ENCODE results near the gene MAP2.

The MAP2 gene

DNA sequence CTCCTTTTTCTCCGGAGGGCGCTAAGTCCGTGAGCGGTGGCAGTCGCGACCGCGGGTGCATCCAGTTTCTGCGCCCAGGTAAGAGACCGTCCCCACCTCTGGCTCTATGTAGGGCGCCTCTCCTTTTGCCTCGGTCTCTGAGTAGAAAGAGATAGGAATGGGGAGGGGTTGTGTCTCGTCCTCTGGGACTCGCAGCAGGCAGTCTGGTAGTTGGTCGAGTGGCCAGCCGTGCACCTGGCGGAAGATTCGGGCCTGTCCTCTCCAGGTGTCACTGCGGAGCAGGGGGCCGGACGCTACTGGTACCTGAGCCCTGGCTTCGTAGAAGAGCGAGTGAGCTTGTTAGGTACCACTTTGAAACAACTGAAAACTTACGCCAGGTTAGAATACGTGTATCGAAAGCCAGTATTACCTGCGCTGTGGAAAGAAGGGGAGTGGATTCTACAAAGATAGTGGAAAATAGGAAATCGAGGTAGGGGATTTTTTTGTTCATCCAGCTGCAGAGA is 403 bp downstream of the MAP2 start:
- DNase-seq (ENCODE audit: low read depth in 2 of 2), result no peak

- no peak for DNase-seq (ENCODE audit: low read depth in 2 of 2)
Measured at GRCh38 chr2:209424781-209425470, 1.1 kb downstream of the MAP2 start.

DNA sequence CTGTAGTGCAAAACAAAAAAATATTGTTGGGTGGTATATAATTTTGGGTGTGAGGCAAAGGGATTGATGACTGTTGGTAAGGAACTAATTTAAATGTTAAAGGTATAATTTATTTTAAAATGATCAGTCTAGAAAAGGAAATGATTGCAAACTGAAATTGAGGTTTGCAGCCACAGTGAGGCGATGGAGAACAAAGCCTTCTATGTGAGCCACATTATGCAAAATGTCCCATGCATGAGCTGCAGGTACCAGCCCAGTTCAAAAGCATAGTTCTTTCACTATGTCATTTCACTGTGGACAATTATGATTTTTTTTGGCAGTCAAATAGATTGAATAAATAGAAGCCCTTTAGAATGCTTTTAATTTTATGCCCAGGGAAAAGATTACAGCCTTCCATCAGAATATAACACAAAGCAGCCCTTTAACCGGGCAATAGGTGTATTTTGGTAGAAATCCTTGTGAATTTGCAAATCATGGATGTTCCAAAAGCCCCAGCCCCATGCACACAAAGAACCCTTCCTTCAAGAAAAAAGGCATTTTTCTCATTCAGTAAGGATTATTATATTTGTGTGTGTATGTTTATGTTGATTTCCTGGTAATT is 1.7 kb downstream of the MAP2 start:
- no peak for DNase-seq (ENCODE audit: low read depth in 2 of 2)

GRCh38 chr2:209426432-209426831 is 2.6 kb downstream of the MAP2 start:
- no peak for DNase-seq (ENCODE audit: low read depth in 2 of 2)

GRCh38 chr2:209431701-209432100 is 7.9 kb downstream of the MAP2 start:
- no peak for DNase-seq (ENCODE audit: low read depth in 2 of 2)

DNA sequence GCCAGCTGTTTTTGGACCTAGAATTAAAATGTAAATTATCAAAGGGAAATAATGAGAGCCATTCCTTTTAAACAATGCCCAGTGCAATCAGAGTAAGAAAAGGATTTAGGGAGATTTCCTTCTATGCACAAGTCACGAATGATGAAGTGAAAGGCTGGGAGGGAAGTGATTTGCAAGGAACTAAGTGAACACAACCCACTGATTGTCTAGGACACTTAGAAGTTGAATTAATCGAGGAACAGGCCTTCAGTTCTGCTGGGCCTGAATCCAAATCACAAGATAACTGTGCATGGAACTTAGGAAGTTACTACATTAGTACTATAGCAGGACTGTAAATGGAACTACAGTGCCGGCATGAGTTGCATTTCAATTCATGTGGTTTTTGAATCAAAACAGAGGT is 17.7 kb downstream of the MAP2 start:
- no peak for DNase-seq (ENCODE audit: low read depth in 2 of 2)

- no peak for DNase-seq (ENCODE audit: low read depth in 2 of 2)
Measured at GRCh38 chr2:209442939-209443338, 19.1 kb downstream of the MAP2 start.

- DNase-seq (ENCODE audit: low read depth in 2 of 2), result no peak
Measured at GRCh38 chr2:209445485-209445884, 21.6 kb downstream of the MAP2 start.

GRCh38 chr2:209451209-209451834 is 27.5 kb downstream of the MAP2 start:
- no peak for DNase-seq (ENCODE audit: low read depth in 2 of 2)

DNA sequence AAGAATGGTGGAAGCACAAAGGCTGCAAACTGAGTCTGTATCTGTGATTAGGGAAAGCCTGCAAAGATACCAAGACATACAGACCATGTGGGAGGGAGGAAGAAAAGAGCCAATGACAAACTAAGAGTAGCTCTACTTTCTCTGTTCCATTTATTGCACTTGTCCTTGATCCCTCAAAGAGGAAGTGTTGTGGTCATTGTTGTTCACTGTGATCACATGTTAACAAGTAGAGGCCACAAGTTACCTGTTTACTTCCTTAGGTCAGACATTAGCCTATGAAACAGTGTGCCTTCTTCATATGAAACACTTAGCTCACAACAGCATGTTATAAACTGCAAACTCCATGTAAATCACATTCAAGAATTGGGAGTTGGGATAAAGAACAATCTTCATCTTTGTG is 32.6 kb downstream of the MAP2 start:
- no peak for DNase-seq (ENCODE audit: low read depth in 2 of 2)

DNA sequence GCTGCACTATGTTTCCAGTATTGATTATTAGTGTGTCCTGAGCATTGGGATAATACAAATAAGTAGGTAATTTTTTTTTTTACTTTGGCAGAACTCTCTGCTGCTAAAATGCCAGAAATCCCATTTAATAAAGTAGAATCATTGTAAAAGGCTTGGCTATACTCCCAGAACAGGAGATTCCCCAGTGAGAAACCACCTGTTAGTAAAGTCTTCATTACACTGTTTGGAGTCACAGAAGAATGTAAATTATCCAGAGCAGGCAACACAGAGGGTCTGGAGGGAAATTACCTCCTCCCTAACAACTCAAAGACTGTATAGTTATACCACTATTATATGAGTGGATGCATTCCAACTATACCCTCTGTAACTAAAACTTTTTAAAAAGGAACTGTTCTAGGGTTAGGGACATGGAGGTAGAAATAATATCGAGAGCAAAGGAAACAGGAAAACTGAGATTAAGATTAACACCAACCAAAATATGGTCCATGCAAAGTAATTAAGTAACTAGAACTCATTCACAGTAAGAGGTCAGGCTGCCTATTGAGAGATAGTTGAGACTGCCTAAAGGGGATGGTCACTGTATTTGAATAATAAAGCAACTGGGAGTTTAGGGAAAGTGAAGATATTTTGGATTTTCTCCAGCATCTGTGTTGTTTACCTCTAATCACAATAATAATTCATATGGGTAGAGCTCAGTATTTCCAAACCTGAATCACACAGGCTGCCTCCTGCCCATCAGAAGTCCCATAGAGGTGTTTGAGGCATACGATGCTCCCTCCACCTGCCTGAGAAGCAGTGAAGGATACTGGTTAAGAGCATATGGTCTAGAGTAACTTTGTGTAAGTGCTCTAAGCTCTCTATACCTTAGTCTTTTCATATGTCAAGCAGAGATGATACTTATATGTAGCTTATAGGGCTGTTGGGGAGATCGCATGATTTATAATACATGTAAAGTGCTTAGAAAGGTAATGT is 34.4 kb downstream of the MAP2 start:
- DNase-seq (ENCODE audit: low read depth in 2 of 2), result no peak

GRCh38 chr2:209459359-209459758 is 35.5 kb downstream of the MAP2 start:
- no peak for DNase-seq (ENCODE audit: low read depth in 2 of 2)

GRCh38 chr2:209460151-209460761 is 36.4 kb downstream of the MAP2 start:
- DNase-seq (ENCODE audit: low read depth in 2 of 2), result no peak

DNA sequence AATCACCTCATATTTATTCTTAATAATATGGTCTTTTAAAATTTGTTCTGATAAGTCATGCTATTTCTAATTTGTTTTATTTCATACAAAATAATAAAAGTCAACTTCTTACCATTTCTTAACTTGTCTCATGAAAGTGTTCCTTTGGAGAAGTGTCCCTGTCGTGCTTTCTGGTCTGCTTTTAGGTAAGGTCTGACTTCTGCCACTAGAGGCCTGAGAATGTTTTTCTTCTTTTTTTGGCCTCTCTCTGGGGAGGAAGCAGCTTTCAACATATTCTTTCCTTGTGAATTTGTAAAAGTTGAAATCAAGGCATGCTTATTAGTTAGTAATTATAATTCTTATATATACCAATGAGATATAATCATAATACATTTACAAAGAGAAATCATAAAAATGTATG is 39.4 kb downstream of the MAP2 start:
- DNase-seq (ENCODE audit: low read depth in 2 of 2), result no peak

GRCh38 chr2:209463835-209464234 is 40.0 kb downstream of the MAP2 start:
- no peak for DNase-seq (ENCODE audit: low read depth in 2 of 2)

GRCh38 chr2:209468846-209469245 is 45.0 kb downstream of the MAP2 start:
- DNase-seq (ENCODE audit: low read depth in 2 of 2), result no peak

DNA sequence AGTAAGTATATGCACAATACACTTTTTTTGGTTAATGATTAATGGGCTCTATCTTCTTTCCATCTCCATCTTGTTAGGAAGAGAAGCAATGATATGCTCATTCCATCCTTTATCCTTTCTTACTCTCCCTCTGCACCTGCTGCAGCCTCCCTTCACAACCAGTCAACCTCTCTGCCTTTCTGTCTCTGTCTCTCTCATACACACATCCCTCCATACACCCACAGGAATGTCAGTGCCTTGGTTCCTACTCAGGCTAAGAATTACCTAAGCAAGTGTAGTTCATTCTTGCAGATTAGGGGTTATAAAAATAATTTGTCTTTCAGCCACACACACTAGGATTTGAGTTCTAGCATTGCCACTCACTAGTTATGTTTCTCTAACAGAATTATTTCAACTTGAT is 45.6 kb downstream of the MAP2 start:
- no peak for DNase-seq (ENCODE audit: low read depth in 2 of 2)

GRCh38 chr2:209470466-209470865 is 46.6 kb downstream of the MAP2 start:
- no peak for DNase-seq (ENCODE audit: low read depth in 2 of 2)

GRCh38 chr2:209471037-209471436 is 47.2 kb downstream of the MAP2 start:
- DNase-seq (ENCODE audit: low read depth in 2 of 2), result no peak

DNA sequence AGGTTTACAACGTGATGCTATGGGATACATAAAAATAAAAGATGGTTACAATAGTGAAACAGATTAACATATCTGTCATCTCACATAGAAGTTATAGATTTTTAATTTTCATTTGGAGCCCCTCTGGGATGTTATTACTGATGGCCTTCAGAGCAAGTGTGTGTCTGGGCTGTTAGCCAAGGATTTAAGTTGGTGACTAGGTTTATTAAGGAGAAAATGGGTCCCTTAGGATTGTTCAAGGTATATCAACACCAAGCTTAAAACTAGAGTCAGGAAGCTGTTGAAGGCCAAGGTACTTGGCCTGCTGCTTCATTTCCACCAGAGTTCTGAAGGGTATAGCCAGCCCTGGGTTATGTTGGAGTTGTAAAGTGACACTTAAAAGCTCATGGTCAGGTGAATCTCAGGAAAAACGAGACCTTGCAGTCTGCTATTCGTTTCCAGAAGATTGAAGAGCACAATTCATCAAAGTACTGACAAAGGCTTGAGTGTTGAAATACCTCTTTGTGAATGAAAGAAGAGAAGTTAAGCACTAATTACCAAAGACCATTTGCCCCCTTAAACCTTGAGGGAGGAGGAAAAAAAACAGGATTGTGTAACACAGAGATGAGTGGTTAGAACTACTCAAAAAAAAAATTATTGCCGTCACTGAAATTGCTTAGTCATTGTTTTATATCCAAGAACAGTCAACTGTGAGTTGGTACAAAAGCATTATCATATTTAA is 48.4 kb downstream of the MAP2 start:
- no peak for DNase-seq (ENCODE audit: low read depth in 2 of 2)

GRCh38 chr2:209472871-209473270 is 49.0 kb downstream of the MAP2 start:
- DNase-seq (ENCODE audit: low read depth in 2 of 2), result no peak
